ENCODE data around the gene CTSL.

The CTSL gene

GRCh38 chr9:87725900-87726709 lies at the start of gene CTSL:
TSS of gene CTSL (plus strand) at chr9:87726119. CDS start at chr9:87727604, 1,485 bp downstream.
- peak; percentile 71 for DNase-seq (ENCODE audit: low read depth)

DNA sequence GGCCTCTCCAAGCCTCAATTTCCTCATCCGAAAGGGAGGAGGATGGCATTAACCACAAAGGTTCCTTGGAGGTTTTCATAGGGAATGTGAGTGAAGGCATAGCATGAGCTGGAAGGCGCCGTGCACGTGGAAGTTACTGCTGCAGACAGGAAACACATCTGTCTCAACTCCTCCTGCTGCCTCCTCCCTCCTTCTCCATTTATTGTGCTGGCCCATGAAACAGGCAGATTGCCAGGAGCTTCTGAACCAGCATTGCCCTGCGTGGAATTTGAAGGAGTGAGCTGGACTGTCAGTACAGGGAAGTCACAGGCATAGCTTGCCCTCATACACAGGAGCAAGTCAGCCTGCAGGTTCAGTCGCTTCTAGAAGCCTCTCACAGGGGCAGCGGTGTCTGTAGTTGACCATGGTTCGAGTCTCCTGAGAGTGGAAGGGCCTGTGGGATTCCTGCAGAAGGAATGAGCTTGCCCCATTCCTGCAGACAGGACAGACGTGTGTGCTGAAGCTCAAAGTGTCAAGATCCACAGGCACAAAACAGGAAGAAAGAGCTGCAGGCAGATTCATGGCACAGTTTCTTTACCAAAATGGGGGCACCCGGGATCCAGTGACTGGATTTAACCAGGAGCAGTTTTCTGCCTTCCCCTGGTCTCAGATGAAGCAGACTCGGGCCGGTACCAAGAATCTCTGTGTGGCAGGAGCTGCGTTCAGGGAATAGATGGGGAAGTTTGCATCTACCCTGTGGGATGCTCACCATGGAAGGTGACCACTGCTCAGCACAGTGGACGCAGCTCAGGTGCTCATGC lies 48.7 kb upstream of the CTSL start:
- no peak for DNase-seq (ENCODE audit: low read depth)

DNA sequence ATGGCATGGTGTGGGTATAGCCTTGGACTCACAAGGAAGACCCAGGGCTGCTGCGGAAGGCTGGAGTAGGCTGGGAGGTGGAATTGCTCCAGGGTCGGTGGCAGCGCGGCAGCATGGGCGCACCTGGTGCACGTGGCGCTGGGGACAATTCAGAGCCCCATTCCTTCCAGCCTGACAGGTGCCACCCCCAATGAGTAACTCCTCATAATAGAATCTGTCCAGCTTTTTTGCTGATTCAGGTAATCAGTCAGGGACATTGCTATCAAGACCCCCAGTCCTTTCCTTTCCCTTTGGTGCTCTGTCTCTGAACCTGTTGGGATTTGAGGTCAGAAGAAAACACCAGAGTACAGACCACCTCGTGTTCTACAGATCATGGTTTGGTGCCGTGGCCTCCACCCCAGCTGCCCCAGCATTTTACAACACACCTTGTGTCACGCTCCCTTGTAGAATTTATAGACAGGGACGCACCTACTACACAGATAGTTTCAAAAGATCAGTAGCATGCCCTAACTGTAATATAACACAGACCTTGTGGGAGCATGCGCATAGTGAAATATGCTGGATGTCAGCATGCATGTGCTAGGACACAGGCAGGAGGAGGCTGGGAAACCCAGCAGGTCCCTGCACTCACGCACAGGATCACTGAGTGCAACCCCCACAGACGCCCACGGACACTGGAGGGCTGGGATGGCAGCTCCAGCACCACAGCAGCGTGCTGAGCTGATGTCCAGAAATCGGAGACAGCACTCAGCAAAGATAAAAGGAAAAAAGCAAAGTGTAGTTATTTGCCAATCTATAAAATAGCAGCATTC lies 47.9 kb upstream of the CTSL start:
- DNase-seq (ENCODE audit: low read depth): no peak

- DNase-seq (ENCODE audit: low read depth): peak; percentile 40
Measured at GRCh38 chr9:87678650-87679355, 47.1 kb upstream of the CTSL start.

GRCh38 chr9:87681271-87682061 lies 44.5 kb upstream of the CTSL start:
- DNase-seq (ENCODE audit: low read depth): no peak

GRCh38 chr9:87682085-87682484 lies 43.8 kb upstream of the CTSL start:
- no peak for DNase-seq (ENCODE audit: low read depth)

GRCh38 chr9:87682618-87683017 lies 43.3 kb upstream of the CTSL start:
- no peak for DNase-seq (ENCODE audit: low read depth)

- DNase-seq (ENCODE audit: low read depth): no peak
Measured at GRCh38 chr9:87683751-87684626, 41.9 kb upstream of the CTSL start.

DNA sequence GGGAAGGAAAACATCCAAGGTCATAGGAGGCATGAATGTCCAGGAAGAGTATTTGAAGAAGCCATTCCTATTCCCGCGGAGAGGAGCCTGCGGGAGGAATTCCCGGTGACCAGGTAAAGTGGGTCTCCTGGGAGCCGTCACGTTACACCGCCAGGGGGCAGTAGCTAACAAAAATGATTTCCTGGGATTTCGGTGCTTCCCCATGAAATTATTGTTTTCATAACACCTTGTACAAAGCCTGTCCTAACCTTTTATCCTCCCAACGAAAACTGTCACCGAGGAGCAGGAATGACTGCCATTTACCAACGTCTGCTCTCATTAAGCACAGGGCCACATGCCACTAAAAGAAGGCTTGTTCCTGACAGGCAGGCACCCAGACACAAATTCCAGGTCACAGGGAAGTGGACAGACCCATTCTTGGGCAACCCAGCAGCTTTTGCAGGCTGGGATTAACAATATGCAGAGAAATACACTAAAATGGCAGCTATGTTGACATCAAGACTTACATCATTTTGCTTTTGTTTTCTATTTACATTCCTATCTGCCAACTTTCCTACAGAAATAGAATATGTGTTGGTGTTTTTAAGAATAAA lies 41.2 kb upstream of the CTSL start:
- no peak for DNase-seq (ENCODE audit: low read depth)

- no peak for DNase-seq (ENCODE audit: low read depth)
Measured at GRCh38 chr9:87685441-87685840, 40.5 kb upstream of the CTSL start.

- no peak for DNase-seq (ENCODE audit: low read depth)
Measured at GRCh38 chr9:87685871-87686519, 39.9 kb upstream of the CTSL start.

DNA sequence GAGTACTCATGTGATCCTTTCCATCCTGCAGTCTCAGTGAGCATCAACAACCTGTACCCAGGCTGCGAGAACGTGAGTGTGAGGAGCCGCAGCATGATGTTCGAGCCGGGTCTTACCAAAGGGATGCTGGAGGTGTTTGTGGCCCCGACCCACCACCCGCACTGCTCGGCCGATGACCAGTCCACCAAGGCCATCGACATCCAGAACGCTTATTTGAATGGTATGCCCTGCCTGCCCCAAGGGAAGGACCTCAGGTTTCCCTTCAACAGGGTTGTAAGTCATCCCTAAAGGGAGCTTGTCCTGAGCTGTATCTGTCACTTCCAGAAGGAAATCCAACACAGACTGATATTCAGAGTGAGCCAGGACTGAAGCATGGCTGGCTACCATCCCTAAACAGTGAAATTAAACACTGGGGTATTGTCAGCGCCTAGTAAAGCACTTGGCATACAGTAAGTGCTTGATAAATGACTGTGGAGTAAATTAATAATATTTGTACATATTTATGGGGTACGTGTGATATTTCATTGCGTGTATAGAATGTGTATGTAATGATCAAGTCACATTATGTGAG lies 39.3 kb upstream of the CTSL start:
- no peak for DNase-seq (ENCODE audit: low read depth)

DNA sequence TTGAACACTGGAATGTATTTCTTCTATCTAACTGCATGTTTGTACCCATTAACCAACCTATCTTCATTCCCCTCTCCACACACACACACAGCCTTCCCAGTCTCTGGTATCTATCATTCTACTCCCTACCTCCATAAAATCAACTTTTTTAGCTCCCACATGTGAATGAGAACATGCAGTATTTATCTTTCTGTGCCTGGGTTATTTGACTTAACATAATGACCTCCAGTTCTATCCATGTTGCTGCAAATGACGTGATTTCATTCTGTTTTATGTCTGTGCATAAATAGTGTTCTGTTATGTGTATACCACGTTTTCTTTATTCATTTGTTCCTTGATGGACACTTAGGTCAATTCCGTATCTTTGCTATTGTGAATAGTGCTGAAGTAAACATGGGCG lies 38.7 kb upstream of the CTSL start:
- DNase-seq (ENCODE audit: low read depth): no peak

GRCh38 chr9:87694236-87694755 lies 31.6 kb upstream of the CTSL start:
- no peak for DNase-seq (ENCODE audit: low read depth)

DNA sequence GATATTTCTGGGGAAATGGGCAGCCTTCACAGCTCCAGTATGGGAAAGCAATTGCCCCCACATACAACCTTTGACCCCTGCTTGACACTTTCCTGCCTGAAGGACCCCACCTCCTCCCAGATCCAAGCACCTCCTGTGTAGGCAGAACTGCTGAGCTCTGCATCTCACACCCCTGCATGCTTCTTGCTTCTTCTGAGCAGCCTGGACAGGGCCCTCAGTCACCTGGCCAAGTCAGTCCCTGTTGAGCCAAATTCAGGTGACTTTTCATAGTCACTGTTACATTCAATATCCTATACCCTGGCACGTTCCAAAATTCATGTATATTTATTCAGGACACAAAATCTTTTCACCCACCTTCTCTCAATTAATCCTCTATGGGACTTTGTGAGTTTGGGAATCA lies 30.4 kb upstream of the CTSL start:
- DNase-seq (ENCODE audit: low read depth): no peak

DNA sequence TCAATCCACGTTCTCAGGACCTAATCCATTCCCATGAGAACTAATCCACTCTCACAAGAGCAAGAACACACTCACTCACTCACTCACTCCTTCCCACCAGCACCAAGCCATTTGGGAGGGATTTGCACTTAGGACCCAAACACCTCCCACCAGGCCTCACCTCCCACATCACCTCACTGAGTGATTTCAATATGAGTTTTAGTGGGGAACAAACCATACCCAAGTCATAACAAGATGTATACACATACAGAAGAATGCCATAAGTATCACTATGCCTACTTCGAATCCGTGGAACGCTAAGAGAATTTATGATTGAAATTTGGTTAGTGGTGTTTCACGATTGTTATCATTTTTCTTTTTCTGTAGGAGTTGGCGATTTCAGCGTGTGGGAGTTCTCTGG lies 29.3 kb upstream of the CTSL start:
- no peak for DNase-seq (ENCODE audit: low read depth)

DNA sequence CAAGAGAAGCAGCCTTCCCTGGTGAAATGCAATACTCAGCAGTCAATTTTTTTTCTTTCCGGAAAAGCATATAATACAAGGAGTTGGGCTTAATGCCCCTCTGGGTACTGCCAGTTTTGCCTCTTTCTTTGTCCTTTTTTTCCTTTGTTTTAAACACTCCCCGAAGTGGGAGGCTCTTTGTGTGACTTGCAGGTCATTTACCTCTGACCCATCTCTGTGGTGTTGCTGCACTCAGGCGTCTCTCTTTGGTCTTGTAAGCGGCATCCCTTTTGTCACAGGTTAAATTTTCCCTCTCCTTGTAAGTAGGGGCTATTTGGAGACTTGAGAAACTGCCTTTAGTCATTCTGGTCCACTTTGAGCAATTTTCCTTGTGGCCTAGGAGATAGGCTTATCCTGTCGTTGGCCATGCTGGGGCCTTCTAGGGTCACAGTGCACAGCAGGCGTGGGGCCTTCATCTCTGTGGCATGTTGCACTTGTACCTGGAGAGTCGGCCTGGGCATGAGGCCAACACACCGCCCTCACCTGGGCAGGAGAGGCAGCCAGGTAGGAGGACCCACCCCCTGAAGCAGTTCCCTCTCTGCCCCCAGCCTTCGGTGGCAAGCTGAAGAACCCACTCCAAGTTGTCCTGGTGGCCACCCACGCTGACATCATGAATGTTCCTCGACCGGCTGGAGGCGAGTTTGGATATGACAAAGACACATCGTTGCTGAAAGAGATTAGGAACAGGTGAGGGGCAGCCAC lies 27.7 kb upstream of the CTSL start:
- no peak for DNase-seq (ENCODE audit: low read depth)

DNA sequence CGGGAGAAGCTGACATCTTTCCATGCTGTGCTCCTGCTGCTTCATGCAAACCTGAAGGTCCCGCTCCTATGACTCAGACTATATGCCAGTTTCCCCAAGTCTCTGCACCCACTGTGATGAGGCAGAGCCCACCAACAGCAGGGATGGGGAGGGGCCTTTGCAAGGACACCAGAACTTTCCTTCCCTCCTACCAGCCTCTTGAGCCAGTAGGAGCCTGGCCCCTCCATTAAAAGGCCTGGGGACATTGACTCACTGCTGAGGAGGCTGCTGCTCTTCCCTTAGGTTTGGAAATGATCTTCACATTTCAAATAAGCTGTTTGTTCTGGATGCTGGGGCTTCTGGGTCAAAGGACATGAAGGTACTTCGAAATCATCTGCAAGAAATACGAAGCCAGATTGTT lies 26.1 kb upstream of the CTSL start:
- no peak for DNase-seq (ENCODE audit: low read depth)
